ENCODE data around the gene NECAP2.

NECAP2 gene

DNA sequence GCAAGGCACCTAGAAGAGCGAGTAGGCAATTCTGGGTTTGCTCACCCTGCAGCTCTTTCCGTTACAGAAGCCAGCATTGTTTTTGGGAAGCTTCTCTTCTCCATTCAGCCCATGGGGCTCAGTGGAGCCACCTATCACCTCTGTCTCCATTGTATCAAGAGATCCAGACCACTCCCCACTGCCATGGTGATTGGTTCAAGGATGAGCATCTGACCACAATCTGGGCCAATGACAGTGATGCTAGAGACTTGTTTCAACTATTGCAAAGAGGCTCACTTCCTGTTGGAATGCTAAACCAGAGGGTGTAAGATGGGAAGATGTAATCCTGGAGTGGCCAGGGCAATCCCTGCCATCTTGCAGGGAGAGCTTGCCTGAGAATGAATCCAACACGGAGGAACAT, 9.9 kb upstream of the NECAP2 start:
- H3K4me1 ChIP-seq (ENCODE audit: control insufficient read depth, insufficient read depth, low read length) = no peaks in the 10 kb centered on the region
- no peak overlapping the region for H3K27ac ChIP-seq (ENCODE audit: low read length)
- DNase-seq (ENCODE audit: low read depth, low spot score) = no peak
- no CpG with 5 or more reads among the region's 3 CpGs for WGBS (ENCODE audit: insufficient coverage, insufficient read length)
- H3K27me3 ChIP-seq (ENCODE audit: control insufficient read depth, insufficient read depth, low read length) = no peaks in the 10 kb centered on the region
- H3K36me3 ChIP-seq (ENCODE audit: control insufficient read depth, insufficient read depth, low read length) = no peaks in the 10 kb centered on the region
- H3K9me3 ChIP-seq (ENCODE audit: control insufficient read depth, insufficient read depth, low read length) = no peaks in the 10 kb centered on the region
- no peak overlapping the region for H3K4me3 ChIP-seq (ENCODE audit: low read length)

GRCh38 chr1:16433030-16433429, 7.5 kb upstream of the NECAP2 start:
- Histone ChIP-seq H3K4me3 (ENCODE audit: low read length) (no peak overlapping the region), H3K9me3 (ENCODE audit: control insufficient read depth, insufficient read depth, low read length) (no peaks in the 10 kb centered on the region), H3K36me3 (ENCODE audit: control insufficient read depth, insufficient read depth, low read length) (no peaks in the 10 kb centered on the region), H3K27ac (ENCODE audit: low read length) (no peak overlapping the region), H3K27me3 (ENCODE audit: control insufficient read depth, insufficient read depth, low read length) (no peaks in the 10 kb centered on the region), H3K4me1 (ENCODE audit: control insufficient read depth, insufficient read depth, low read length) (no peaks in the 10 kb centered on the region)
- DNase-seq (ENCODE audit: low read depth, low spot score) = no peak
- no CpG with 5 or more reads among the region's 9 CpGs for WGBS (ENCODE audit: insufficient coverage, insufficient read length)

- no peaks in the 10 kb centered on the region for H3K4me1 ChIP-seq (ENCODE audit: control insufficient read depth, insufficient read depth, low read length)
- no peak for DNase-seq (ENCODE audit: low read depth, low spot score)
- no peaks in the 10 kb centered on the region for H3K9me3 ChIP-seq (ENCODE audit: control insufficient read depth, insufficient read depth, low read length)
- H3K27me3 ChIP-seq (ENCODE audit: control insufficient read depth, insufficient read depth, low read length) = no peaks in the 10 kb centered on the region
- no CpG with 5 or more reads among the region's 4 CpGs for WGBS (ENCODE audit: insufficient coverage, insufficient read length)
- no peaks in the 10 kb centered on the region for H3K36me3 ChIP-seq (ENCODE audit: control insufficient read depth, insufficient read depth, low read length)
- H3K4me3 ChIP-seq (ENCODE audit: low read length) = no peak overlapping the region
- no peak overlapping the region for H3K27ac ChIP-seq (ENCODE audit: low read length)
Observed at GRCh38 chr1:16434007-16434406, 6.5 kb upstream of the NECAP2 start.

- no peaks in the 10 kb centered on the region for H3K4me1 ChIP-seq (ENCODE audit: control insufficient read depth, insufficient read depth, low read length)
- no peak overlapping the region for H3K4me3 ChIP-seq (ENCODE audit: low read length)
- WGBS (ENCODE audit: insufficient coverage, insufficient read length) = no CpG with 5 or more reads among the region's 2 CpGs
- no peak for DNase-seq (ENCODE audit: low read depth, low spot score)
- H3K27me3 ChIP-seq (ENCODE audit: control insufficient read depth, insufficient read depth, low read length) = no peaks in the 10 kb centered on the region
- no peaks in the 10 kb centered on the region for H3K36me3 ChIP-seq (ENCODE audit: control insufficient read depth, insufficient read depth, low read length)
- no peak overlapping the region for H3K27ac ChIP-seq (ENCODE audit: low read length)
- H3K9me3 ChIP-seq (ENCODE audit: control insufficient read depth, insufficient read depth, low read length) = no peaks in the 10 kb centered on the region
Observed at GRCh38 chr1:16434501-16434900, 6.0 kb upstream of the NECAP2 start.

DNA sequence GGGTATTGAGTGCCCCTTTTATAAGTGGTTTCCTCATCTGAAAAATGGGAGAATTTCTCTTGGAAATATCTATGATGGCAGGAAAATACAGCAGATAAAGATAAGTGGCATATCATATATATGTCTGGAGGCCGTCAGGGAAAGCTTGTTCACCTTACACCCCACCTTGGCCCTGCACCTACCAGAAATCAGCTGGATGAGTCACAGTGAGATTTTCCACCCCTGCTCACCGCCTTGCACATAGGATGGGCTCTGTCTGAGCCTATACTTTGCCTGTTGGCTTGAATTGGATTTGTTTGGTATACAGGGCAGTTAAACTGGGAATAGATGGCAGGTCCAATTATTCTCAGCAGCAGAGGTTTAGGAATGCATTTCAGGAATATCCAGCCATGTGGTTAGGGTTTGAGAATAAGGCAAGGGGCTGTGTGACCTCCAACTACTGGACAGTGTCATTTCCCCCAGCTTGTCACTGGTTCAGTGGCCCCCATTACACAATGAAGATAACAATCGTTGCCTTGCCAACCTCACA, 3.5 kb upstream of the NECAP2 start, which contains the start of gene SPATA21:
Gene SPATA21, minus strand, starts transcription at position 479 of the 529 bp plus-strand sequence. CDS start 6,053 bp downstream, outside the sequence.
- DNase-seq (ENCODE audit: low read depth, low spot score) = no peak
- no peaks in the 10 kb centered on the region for H3K36me3 ChIP-seq (ENCODE audit: control insufficient read depth, insufficient read depth, low read length)
- H3K9me3 ChIP-seq (ENCODE audit: control insufficient read depth, insufficient read depth, low read length) = no peaks in the 10 kb centered on the region
- H3K4me1 ChIP-seq (ENCODE audit: control insufficient read depth, insufficient read depth, low read length) = no peaks in the 10 kb centered on the region
- H3K27me3 ChIP-seq (ENCODE audit: control insufficient read depth, insufficient read depth, low read length) = no peaks in the 10 kb centered on the region
- H3K27ac ChIP-seq (ENCODE audit: low read length) = no peak within 1 kb of the TSS
- no peak within 1 kb of the TSS for H3K4me3 ChIP-seq (ENCODE audit: low read length)
- WGBS (ENCODE audit: insufficient coverage, insufficient read length) = no CpG with 5 or more reads among the region's 3 CpGs

GRCh38 chr1:16438516-16438915, 2.0 kb upstream of the NECAP2 start:
- no CpG with 5 or more reads among the region's 2 CpGs for WGBS (ENCODE audit: insufficient coverage, insufficient read length)
- H3K4me3 ChIP-seq (ENCODE audit: low read length) = no peak overlapping the region
- H3K4me1 ChIP-seq (ENCODE audit: control insufficient read depth, insufficient read depth, low read length) = no peaks in the 10 kb centered on the region
- H3K9me3 ChIP-seq (ENCODE audit: control insufficient read depth, insufficient read depth, low read length) = no peaks in the 10 kb centered on the region
- H3K27ac ChIP-seq (ENCODE audit: low read length) = no peak overlapping the region
- peaks cover 2% of the 10 kb centered on the region; the same call in 1 of the 2 replicates for H3K27me3 ChIP-seq (ENCODE audit: control insufficient read depth, insufficient read depth, low read length)
- DNase-seq (ENCODE audit: low read depth, low spot score) = no peak
- no peaks in the 10 kb centered on the region for H3K36me3 ChIP-seq (ENCODE audit: control insufficient read depth, insufficient read depth, low read length)

GRCh38 chr1:16438924-16439323, 1.6 kb upstream of the NECAP2 start:
- no peaks in the 10 kb centered on the region for H3K9me3 ChIP-seq (ENCODE audit: control insufficient read depth, insufficient read depth, low read length)
- H3K27ac ChIP-seq (ENCODE audit: low read length) = no peak overlapping the region
- no peak for DNase-seq (ENCODE audit: low read depth, low spot score)
- WGBS (ENCODE audit: insufficient coverage, insufficient read length) = no CpG with 5 or more reads among the region's 2 CpGs
- H3K27me3 ChIP-seq (ENCODE audit: control insufficient read depth, insufficient read depth, low read length) = peaks cover 2% of the 10 kb centered on the region; the same call in 1 of the 2 replicates
- H3K36me3 ChIP-seq (ENCODE audit: control insufficient read depth, insufficient read depth, low read length) = no peaks in the 10 kb centered on the region
- H3K4me1 ChIP-seq (ENCODE audit: control insufficient read depth, insufficient read depth, low read length) = no peaks in the 10 kb centered on the region
- no peak overlapping the region for H3K4me3 ChIP-seq (ENCODE audit: low read length)

DNA sequence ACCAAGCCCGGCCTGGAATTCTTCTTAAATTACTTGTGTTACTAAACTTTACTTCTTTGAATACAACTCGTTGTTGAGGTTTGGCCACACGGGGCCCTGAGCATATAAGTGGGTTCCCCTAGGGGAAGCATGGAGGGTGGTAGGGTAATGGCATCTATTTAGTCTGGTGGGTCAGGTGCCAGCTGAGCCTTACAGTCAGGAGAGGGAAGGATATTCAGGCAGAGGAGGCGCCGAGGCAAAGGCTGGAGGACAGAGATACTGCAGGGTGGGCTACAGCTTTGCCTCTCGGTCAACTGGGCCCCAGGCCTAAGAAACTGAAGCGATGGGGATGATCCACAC, 424 bp upstream of the NECAP2 start:
- Histone ChIP-seq H3K27ac (ENCODE audit: low read length) (no peak overlapping the region), H3K27me3 (ENCODE audit: control insufficient read depth, insufficient read depth, low read length) (peaks cover 2% of the 10 kb centered on the region; the same call in 1 of the 2 replicates), H3K36me3 (ENCODE audit: control insufficient read depth, insufficient read depth, low read length) (no peaks in the 10 kb centered on the region), H3K9me3 (ENCODE audit: control insufficient read depth, insufficient read depth, low read length) (no peaks in the 10 kb centered on the region), H3K4me1 (ENCODE audit: control insufficient read depth, insufficient read depth, low read length) (no peaks in the 10 kb centered on the region), H3K4me3 (ENCODE audit: low read length) (peak overlapping the region; percentile 13; the same call in 1 of the 2 replicates)
- DNase-seq (ENCODE audit: low read depth, low spot score) = peak; percentile 7
- no CpG with 5 or more reads among the region's 7 CpGs for WGBS (ENCODE audit: insufficient coverage, insufficient read length)

DNA sequence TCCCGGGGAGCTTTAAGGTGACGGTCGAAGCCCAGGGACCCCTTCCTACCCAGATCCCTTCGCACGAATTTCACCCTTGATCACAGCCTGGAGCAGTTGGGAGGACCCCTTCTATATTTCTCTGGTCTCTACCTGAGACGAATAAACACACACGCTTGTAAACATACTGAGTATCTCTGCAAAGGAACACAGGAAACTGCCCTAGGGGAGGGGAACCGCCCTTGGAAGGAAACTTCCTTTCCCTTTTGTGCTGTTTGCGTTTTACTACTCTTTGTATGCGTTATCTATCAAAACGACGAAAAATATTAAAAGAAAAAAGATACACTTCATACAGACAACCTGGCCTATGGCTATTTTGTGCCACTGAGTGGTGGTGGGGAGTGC, 750 bp downstream of the NECAP2 start:
- Histone ChIP-seq H3K27ac (ENCODE audit: low read length) (no peak overlapping the region), H3K27me3 (ENCODE audit: control insufficient read depth, insufficient read depth, low read length) (peaks cover 2% of the 10 kb centered on the region; the same call in 1 of the 2 replicates), H3K9me3 (ENCODE audit: control insufficient read depth, insufficient read depth, low read length) (no peaks in the 10 kb centered on the region), H3K4me1 (ENCODE audit: control insufficient read depth, insufficient read depth, low read length) (no peaks in the 10 kb centered on the region), H3K36me3 (ENCODE audit: control insufficient read depth, insufficient read depth, low read length) (0 out of 2 replicates have a peak, but pooled peaks cover under 1% of the 10 kb centered on the region), H3K4me3 (ENCODE audit: low read length) (peak overlapping the region; percentile 91; the same call in 1 of the 2 replicates)
- WGBS (ENCODE audit: insufficient coverage, insufficient read length) = no CpG with 5 or more reads among the region's 12 CpGs
- no peak for DNase-seq (ENCODE audit: low read depth, low spot score)

- Histone ChIP-seq H3K9me3 (ENCODE audit: control insufficient read depth, insufficient read depth, low read length) (no peaks in the 10 kb centered on the region), H3K4me3 (ENCODE audit: low read length) (no peak overlapping the region), H3K36me3 (ENCODE audit: control insufficient read depth, insufficient read depth, low read length) (peaks cover 3% of the 10 kb centered on the region; the same call in 1 of the 2 replicates), H3K4me1 (ENCODE audit: control insufficient read depth, insufficient read depth, low read length) (no peaks in the 10 kb centered on the region), H3K27ac (ENCODE audit: low read length) (no peak overlapping the region), H3K27me3 (ENCODE audit: control insufficient read depth, insufficient read depth, low read length) (peaks cover 2% of the 10 kb centered on the region; the same call in 1 of the 2 replicates)
- no CpG with 5 or more reads among the region's 7 CpGs for WGBS (ENCODE audit: insufficient coverage, insufficient read length)
- DNase-seq (ENCODE audit: low read depth, low spot score) = no peak
Observed at GRCh38 chr1:16442265-16442664, 1.7 kb downstream of the NECAP2 start.

- H3K36me3 ChIP-seq (ENCODE audit: control insufficient read depth, insufficient read depth, low read length) = peaks cover 7% of the 10 kb centered on the region; the same call in 1 of the 2 replicates
- H3K27me3 ChIP-seq (ENCODE audit: control insufficient read depth, insufficient read depth, low read length) = peaks cover 2% of the 10 kb centered on the region; the same call in 1 of the 2 replicates
- H3K27ac ChIP-seq (ENCODE audit: low read length) = no peak overlapping the region
- H3K4me1 ChIP-seq (ENCODE audit: control insufficient read depth, insufficient read depth, low read length) = no peaks in the 10 kb centered on the region
- DNase-seq (ENCODE audit: low read depth, low spot score) = no peak
- no peaks in the 10 kb centered on the region for H3K9me3 ChIP-seq (ENCODE audit: control insufficient read depth, insufficient read depth, low read length)
- WGBS (ENCODE audit: insufficient coverage, insufficient read length) = no CpG with 5 or more reads among the region's 2 CpGs
- H3K4me3 ChIP-seq (ENCODE audit: low read length) = no peak overlapping the region
Observed at GRCh38 chr1:16442941-16443340, 2.4 kb downstream of the NECAP2 start.

Data from iPS DF 6.9 (cell line).